ENCODE measurements around the gene GNPTAB. TPM values are rescaled to one million over a fixed set of nuclear protein-coding genes. Genes with fewer than 3 reads are reported as not detected.

GNPTAB gene
- total and polyA plus RNA-seq, 5 donors = 25.6 to 53.6 (median 50.7) TPM

DNA sequence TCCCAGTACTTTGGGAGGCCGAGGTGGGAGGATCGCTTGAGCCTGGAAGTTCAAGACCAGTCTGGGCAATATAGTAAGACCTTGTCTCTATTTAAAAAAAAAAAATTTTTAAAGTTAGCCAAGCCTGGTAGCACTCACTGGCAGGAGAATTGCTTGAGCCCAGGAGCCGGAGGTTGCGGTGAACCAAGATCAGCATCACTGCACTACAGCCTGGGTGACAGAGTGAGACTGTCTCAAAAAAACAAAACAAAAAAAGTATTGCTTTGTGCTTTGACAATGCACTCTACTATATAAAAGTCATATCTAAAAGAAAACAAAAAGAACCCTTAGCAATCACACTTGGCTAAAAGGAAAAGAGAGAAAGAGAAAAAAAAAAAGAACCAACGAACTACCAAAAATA lies 26.8 kb downstream of the GNPTAB start:
- WGBS = 88% methylated on average over 5 of the region's 5 CpGs
- Histone ChIP-seq H3K27me3 (ENCODE audit: control insufficient read depth, insufficient read depth) (no peaks in the 10 kb centered on the region), H3K4me3 (ENCODE audit: low read length) (no peak overlapping the region), H3K4me1 (ENCODE audit: control insufficient read depth, insufficient read depth, low read length) (peaks cover 1% of the 10 kb centered on the region), H3K27ac (ENCODE audit: low read length) (no peak overlapping the region), H3K9me3 (ENCODE audit: control insufficient read depth, low read length) (no peaks in the 10 kb centered on the region)
- intact Hi-C loops (cut with DNase I) = no loop called here
- DNase-seq (no peak), ATAC-seq (no peak)

DNA sequence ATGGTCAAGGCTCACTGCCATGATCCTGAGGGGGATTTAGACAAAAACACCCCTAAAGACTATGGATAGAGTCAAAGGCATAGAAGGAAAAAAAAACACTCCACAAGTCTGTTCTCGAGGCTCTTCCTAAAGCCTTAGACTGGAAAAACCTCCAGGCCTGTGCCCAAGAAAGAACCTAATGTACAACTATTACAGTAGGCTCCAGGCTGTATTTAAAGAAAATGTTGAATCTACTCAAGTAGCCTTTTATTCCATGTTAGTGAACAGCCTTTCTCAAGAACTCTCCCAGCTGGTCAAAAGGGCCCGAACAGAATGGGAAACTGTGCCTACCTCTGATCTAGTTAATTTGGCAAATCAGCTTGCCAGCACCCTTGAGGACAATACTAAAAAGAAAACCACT lies 28.3 kb downstream of the GNPTAB start:
- 90% methylated on average over 2 of the region's 2 CpGs for WGBS
- no peak overlapping the region for H3K27ac ChIP-seq (ENCODE audit: low read length)
- intact Hi-C loops (cut with DNase I) = no loop called here

DNA sequence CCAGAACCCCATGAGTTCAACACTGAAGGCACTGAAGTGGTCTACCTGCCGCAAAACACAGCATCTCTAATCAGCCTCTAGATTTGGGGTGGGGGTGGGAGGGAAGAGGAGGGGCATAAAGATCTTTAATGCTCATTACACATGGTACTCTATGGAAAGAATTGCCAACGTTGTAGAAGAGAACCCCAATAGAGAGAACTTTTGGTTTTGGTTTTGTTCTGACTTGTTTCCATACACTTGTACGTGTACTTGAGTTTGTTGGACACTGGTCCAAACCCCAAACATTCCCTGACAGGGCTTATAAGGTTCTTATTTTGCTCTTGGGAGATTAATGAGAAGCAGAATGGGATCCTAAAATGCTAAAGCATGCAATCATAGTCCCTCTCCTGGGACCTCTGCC lies 31.0 kb downstream of the GNPTAB start:
- DNase-seq (no peak), ATAC-seq (no peak)
- no peaks in the 10 kb centered on the region for H3K27me3 ChIP-seq (ENCODE audit: control insufficient read depth, insufficient read depth)
- H3K4me3 ChIP-seq (ENCODE audit: low read length) = no peak overlapping the region
- H3K4me1 ChIP-seq (ENCODE audit: control insufficient read depth, insufficient read depth, low read length) = peaks cover 5% of the 10 kb centered on the region
- intact Hi-C loops (cut with DNase I) = no loop called here
- 81% methylated on average over 3 of the region's 3 CpGs for WGBS
- no peak overlapping the region for H3K27ac ChIP-seq (ENCODE audit: low read length)
- H3K9me3 ChIP-seq (ENCODE audit: control insufficient read depth, low read length) = no peaks in the 10 kb centered on the region

More for the DNA sequence above, 28.3 kb downstream of the GNPTAB start:
- H3K27me3 ChIP-seq (ENCODE audit: control insufficient read depth, insufficient read depth) = no peaks in the 10 kb centered on the region
- H3K9me3 ChIP-seq (ENCODE audit: control insufficient read depth, low read length) = no peaks in the 10 kb centered on the region
- ATAC-seq = no peak
- peaks cover 7% of the 10 kb centered on the region for H3K4me1 ChIP-seq (ENCODE audit: control insufficient read depth, insufficient read depth, low read length)
- H3K4me3 ChIP-seq (ENCODE audit: low read length) = no peak overlapping the region
- DNase-seq = no peak

DNA sequence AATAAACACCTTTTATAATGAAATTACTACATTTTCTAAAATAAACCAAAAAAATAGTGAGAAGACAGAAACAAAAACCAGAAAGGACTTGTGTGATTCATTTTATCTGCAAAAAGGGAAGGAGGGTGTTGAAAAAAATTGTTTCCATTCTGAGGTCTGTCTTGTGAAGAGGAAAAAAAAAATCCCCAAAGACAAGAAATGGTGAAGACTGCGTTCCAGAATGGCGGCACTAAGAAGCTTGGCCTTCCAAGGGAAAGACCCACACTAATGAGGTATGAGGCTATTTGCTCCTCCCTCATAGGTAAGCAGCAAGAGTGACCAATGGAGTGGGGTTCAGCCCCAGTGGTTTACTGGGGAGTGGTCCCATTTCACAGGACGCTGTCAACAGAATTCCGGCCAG lies 35.0 kb downstream of the GNPTAB start:
- H3K4me3 ChIP-seq (ENCODE audit: low read length) = no peak overlapping the region
- H3K27ac ChIP-seq (ENCODE audit: low read length) = no peak overlapping the region
- intact Hi-C loops (cut with DNase I) = no loop called here
- H3K27me3 ChIP-seq (ENCODE audit: control insufficient read depth, insufficient read depth) = no peaks in the 10 kb centered on the region
- no peaks in the 10 kb centered on the region for H3K9me3 ChIP-seq (ENCODE audit: control insufficient read depth, low read length)
- WGBS = 94% methylated on average over 4 of the region's 4 CpGs
- DNase-seq (no peak), ATAC-seq (no peak)
- peaks cover 5% of the 10 kb centered on the region for H3K4me1 ChIP-seq (ENCODE audit: control insufficient read depth, insufficient read depth, low read length)

DNA sequence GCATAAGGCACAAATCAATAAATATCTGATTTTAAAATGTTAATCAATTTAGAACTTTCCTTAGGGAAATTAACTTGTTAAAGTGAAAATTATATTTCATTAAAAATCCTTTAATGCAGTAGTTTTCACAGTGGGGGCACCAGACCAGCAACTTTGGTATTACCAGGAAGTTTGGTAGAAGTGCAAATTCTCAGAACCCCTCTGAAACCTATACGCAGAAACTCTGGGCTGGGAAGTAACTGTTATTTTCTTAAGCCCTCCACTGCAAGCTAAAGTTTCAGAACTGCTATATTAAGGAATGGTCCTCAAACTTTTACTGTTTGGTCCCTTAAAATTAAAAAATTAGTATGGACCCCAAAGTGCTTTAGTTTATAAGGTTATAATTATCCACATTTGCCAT lies 35.7 kb downstream of the GNPTAB start:
- no peak overlapping the region for H3K27ac ChIP-seq (ENCODE audit: low read length)
- intact Hi-C loops (cut with DNase I) = no loop called here
- H3K9me3 ChIP-seq (ENCODE audit: control insufficient read depth, low read length) = no peaks in the 10 kb centered on the region
- no peaks in the 10 kb centered on the region for H3K27me3 ChIP-seq (ENCODE audit: control insufficient read depth, insufficient read depth)
- ATAC-seq (no peak), DNase-seq (no peak)
- no peak overlapping the region for H3K4me3 ChIP-seq (ENCODE audit: low read length)
- H3K4me1 ChIP-seq (ENCODE audit: control insufficient read depth, insufficient read depth, low read length) = peaks cover 5% of the 10 kb centered on the region
- 89% methylated on average over 1 of the region's 1 CpG for WGBS

DNA sequence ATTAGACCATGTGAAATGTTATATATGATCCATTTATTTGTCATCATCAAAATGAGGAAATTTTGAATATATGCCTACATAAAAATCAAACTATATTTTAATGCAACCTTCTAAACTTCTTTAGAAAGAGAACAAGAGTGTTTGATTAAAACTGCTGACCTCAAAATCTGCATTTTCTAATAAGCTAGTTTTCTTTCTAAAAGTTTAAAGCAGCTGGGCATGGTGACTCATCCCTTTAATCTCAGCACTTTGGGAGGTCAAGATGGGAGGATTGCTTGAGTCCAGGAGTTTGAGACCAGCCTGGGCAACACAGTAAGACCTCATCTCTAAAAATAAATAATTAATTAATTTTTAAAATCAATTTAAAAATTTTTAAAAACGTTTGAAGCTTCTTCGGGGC lies 36.2 kb downstream of the GNPTAB start:
- H3K27ac ChIP-seq (ENCODE audit: low read length) = no peak overlapping the region
- H3K9me3 ChIP-seq (ENCODE audit: control insufficient read depth, low read length) = no peaks in the 10 kb centered on the region
- ATAC-seq (no peak), DNase-seq (no peak)
- no peaks in the 10 kb centered on the region for H3K27me3 ChIP-seq (ENCODE audit: control insufficient read depth, insufficient read depth)
- WGBS = 88% methylated on average over 2 of the region's 2 CpGs
- intact Hi-C loops (cut with DNase I) = no loop called here
- no peak overlapping the region for H3K4me3 ChIP-seq (ENCODE audit: low read length)
- peaks cover 5% of the 10 kb centered on the region for H3K4me1 ChIP-seq (ENCODE audit: control insufficient read depth, insufficient read depth, low read length)

DNA sequence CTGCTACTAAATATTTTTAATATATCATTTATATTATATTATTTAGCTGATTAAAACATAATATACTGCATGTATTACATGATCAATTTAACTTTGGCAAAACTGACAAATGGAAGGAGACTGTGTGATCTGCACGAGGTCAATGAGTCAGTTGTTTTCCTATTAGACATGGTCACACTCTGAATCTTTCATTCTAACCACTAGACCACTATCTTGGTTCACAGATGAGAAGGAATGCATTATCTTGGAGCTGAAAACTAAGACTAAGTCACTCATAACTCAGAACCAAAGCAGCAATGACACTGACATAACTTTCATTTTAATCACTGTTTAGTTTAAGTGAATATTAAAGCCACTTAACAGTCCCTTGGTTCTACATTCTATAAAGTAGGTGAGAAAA lies 37.4 kb downstream of the GNPTAB start:
- intact Hi-C loops (cut with DNase I) = no loop called here
- 74% methylated on average over 1 of the region's 1 CpG for WGBS
- H3K4me1 ChIP-seq (ENCODE audit: control insufficient read depth, insufficient read depth, low read length) = peaks cover 5% of the 10 kb centered on the region
- ATAC-seq = no peak
- no peak for DNase-seq
- no peak overlapping the region for H3K27ac ChIP-seq (ENCODE audit: low read length)
- no peaks in the 10 kb centered on the region for H3K9me3 ChIP-seq (ENCODE audit: control insufficient read depth, low read length)
- H3K4me3 ChIP-seq (ENCODE audit: low read length) = no peak overlapping the region
- no peaks in the 10 kb centered on the region for H3K27me3 ChIP-seq (ENCODE audit: control insufficient read depth, insufficient read depth)

DNA sequence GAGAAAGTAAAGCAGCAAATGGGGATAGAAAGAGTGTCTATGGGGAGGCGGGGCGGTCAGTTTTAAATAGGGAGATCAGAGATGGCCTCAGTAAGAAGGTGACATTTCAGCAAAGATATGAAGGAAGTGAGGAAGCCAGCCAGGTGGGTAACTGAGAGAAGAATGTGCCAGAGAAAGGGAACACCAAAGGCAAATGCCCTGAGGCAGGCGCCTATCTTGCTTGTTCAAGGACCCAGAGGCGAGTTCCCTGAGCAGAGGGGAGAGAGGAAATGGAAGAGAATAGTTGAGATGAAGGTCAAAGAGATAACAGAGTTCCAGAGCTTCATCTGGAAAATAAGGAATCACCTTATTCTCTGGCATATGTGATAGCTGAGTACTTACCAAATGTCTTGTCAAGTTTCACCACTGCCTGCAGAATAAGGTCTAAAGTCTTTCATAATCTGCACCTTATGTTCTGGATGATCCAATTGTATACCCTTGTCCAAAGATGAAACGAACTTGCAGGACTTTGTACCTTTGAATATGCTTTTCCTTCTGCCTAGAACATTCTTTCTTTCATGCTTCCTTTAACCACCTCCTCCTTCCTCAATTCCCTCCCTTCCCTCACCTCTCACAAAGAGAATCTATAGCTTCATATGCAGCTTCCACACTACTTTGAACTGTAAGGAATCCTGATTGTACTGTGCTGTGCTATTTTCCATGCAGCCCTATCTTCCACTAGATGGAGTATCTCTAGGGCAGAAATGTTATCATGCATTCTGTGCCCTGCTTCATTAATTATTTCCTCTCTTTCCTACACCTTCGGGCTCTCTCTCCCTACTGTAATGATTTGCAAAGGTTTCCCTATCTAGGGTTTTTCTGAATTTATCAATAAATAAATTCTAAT lies 38.5 kb downstream of the GNPTAB start:
- WGBS = 81% methylated on average over 6 of the region's 6 CpGs
- intact Hi-C loops (cut with DNase I) = no loop called here
- Histone ChIP-seq H3K4me3 (ENCODE audit: low read length) (no peak overlapping the region), H3K4me1 (ENCODE audit: control insufficient read depth, insufficient read depth, low read length) (no peaks in the 10 kb centered on the region), H3K27me3 (ENCODE audit: control insufficient read depth, insufficient read depth) (no peaks in the 10 kb centered on the region), H3K27ac (ENCODE audit: low read length) (no peak overlapping the region), H3K9me3 (ENCODE audit: control insufficient read depth, low read length) (no peaks in the 10 kb centered on the region)
- ATAC-seq (no peak), DNase-seq (no peak)

DNA sequence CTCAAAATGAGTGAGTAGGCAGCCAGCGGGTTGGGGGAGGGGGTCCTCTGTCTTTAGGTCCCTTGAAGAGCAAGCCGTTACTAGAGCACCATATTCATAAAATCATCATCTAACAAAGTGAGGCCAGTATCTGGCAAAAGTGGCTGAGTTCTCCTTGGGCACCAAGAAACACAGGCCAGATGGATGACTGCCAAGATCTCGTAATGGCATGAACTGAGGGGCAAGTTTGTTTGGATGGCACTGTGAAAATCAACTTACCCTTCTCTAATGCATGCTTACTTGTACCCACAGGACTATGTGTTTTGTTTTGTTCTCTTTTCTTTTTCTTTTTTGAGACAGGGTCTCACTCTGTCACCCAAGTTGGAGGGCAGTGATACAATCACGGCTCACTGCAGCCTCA lies 41.6 kb downstream of the GNPTAB start:
- DNase-seq = no peak
- WGBS = 85% methylated on average over 4 of the region's 4 CpGs

DNA sequence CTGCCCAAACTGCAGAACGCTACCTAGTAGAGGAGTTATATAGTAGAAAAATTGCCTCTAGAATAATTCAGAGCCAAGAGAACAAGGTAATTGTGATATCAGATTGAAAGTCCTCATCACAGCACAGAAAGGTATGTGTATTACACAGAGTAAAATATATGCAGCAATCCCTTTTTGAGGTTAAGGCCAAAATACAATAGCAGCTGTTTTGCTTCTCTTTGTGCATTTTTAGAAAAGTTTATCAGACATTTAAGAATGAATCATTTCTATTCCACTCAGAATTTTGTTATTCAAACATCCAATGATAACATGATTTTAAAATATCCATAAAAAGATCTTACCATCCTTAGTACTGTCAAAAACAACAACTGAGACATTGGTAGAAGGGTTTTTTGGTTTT lies 45.1 kb downstream of the GNPTAB start:
- Histone ChIP-seq H3K27ac (ENCODE audit: low read length) (no peak overlapping the region), H3K27me3 (ENCODE audit: control insufficient read depth, insufficient read depth) (no peaks in the 10 kb centered on the region), H3K4me1 (ENCODE audit: control insufficient read depth, insufficient read depth, low read length) (no peaks in the 10 kb centered on the region), H3K4me3 (ENCODE audit: low read length) (no peak overlapping the region), H3K9me3 (ENCODE audit: control insufficient read depth, low read length) (no peaks in the 10 kb centered on the region)
- DNase-seq (no peak), ATAC-seq (no peak)
- WGBS = 98% methylated on average over 1 of the region's 1 CpG
- intact Hi-C loops (cut with DNase I) = no loop called here

More for the DNA sequence above, 41.6 kb downstream of the GNPTAB start:
- H3K4me3 ChIP-seq (ENCODE audit: low read length) = no peak overlapping the region
- no peaks in the 10 kb centered on the region for H3K4me1 ChIP-seq (ENCODE audit: control insufficient read depth, insufficient read depth, low read length)
- intact Hi-C loops (cut with DNase I) = no loop called here
- no peaks in the 10 kb centered on the region for H3K27me3 ChIP-seq (ENCODE audit: control insufficient read depth, insufficient read depth)
- no peak overlapping the region for H3K27ac ChIP-seq (ENCODE audit: low read length)
- no peak for ATAC-seq
- H3K9me3 ChIP-seq (ENCODE audit: control insufficient read depth, low read length) = no peaks in the 10 kb centered on the region

DNA sequence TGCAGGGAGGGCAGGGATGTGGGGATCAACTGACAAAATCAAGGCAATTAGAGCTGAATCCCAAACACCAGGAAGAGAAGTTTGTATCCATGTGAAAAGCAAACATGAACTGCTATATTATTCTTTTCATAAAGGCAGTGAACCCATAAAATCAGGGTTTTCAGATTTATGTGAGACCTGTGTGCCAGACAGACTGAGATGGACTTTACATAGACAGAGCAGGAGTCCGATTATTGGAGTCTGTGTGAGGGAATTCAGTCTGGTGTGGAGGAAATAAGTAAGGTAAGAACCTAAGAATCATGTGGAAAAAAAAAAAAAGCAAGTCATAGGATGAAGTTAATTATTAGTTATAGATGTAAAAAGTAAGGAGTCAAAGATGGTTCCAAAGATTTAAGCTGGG lies 46.4 kb downstream of the GNPTAB start:
- intact Hi-C loops (cut with DNase I) = no loop called here
- H3K9me3 ChIP-seq (ENCODE audit: control insufficient read depth, low read length) = no peaks in the 10 kb centered on the region
- no peaks in the 10 kb centered on the region for H3K4me1 ChIP-seq (ENCODE audit: control insufficient read depth, insufficient read depth, low read length)
- H3K27me3 ChIP-seq (ENCODE audit: control insufficient read depth, insufficient read depth) = no peaks in the 10 kb centered on the region
- no peak overlapping the region for H3K27ac ChIP-seq (ENCODE audit: low read length)
- no peak for ATAC-seq
- H3K4me3 ChIP-seq (ENCODE audit: low read length) = no peak overlapping the region
- WGBS = 94% methylated on average over 1 of the region's 1 CpG
- no peak for DNase-seq

DNA sequence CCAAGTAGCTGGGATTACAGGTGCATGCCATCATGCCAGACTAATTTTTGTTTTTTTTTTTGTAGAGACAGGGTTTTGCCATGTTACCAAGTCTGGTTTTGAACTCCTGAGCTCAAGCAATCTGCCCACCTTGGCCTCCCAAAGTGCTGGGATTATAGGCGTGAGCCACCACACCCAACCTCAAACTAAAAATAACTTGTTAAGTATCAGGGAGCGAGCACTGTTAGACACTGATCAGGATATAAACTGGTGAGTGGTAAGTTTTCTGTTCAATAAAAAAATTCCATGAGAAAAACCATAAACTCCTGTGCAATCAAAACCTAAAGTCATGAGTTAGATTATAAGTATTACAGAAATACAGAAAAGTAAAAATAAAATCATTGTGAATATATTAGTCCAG lies 46.9 kb downstream of the GNPTAB start:
- H3K9me3 ChIP-seq (ENCODE audit: control insufficient read depth, low read length) = no peaks in the 10 kb centered on the region
- no peak overlapping the region for H3K27ac ChIP-seq (ENCODE audit: low read length)
- no peak for ATAC-seq
- H3K4me1 ChIP-seq (ENCODE audit: control insufficient read depth, insufficient read depth, low read length) = no peaks in the 10 kb centered on the region
- H3K4me3 ChIP-seq (ENCODE audit: low read length) = no peak overlapping the region
- no peaks in the 10 kb centered on the region for H3K27me3 ChIP-seq (ENCODE audit: control insufficient read depth, insufficient read depth)
- intact Hi-C loops (cut with DNase I) = no loop called here
- 83% methylated on average over 2 of the region's 2 CpGs for WGBS
- no peak for DNase-seq

Data from right cardiac atrium (tissue), 5 donors.